K562 (cell line): Measurements from ENCODE around the gene CERS6. TPM values are rescaled to one million over a fixed set of nuclear protein-coding genes. Genes with fewer than 3 reads are reported as not detected.
A peak's percentile ranks its signal among the peaks of the same experiment; 100 is the strongest.

Experiments used
- ATAC-seq: fragments of 200-7000 bp; cut with Tn5 transposase; 3 replicates; pipeline ENCODE4 v1.9.1; 2020; ENCODE audit warnings: moderate library complexity
- BruUV-seq: library from RNA; stranded (reverse); fragments of 400-500 nt; replicated peaks from 2 replicates; lab custom pipeline; 2021; lab: Mats Ljungman, UMichigan
- CTCF ChIA-PET: fragments of 300-600 bp; formaldehyde crosslinking; extraction: SDS; loops from one replicate; lab custom pipeline; 2021; ENCODE audit warnings: low intra/inter-chr PET ratio; lab: Yijun Ruan, JAX
- POLR2A ChIA-PET: fragments of 300-600, 350-650 bp; sonication (Branson Sonifier 250); formaldehyde crosslinking; extraction: SDS; loops from one replicate; lab custom pipeline; 2021; ENCODE audit warnings: antibody characterized with exemption, inconsistent platforms; lab: Yijun Ruan, JAX
- DNase-seq, 4 experiments: peaks; one replicate each; pipeline versions ENCODE4 v3.0.0 to v3.0.0-alpha.2; 2011 to 2018; ENCODE audit warnings: low spot score in 3 of 4, mixed read lengths in 3 of 4; ENCODE audit errors: extremely low read depth in 1 of 4
- FAIRE-seq: peaks from 2 replicates; lab custom pipeline; 2011; peaks lifted over from hg19 to GRCh38; lab: Jason Lieb, UNC
- H2AFZ ChIP-seq: 2 replicates; pipeline ENCODE4 v1.6.0; 2011; ENCODE audit warnings: low read depth, low read length, control low read depth, inconsistent platforms
- H3K27ac ChIP-seq: fragments of 200-600 bp; 3 replicates; pipeline ENCODE4 v1.8.0; 2011; ENCODE audit warnings: low read depth, mild to moderate bottlenecking, control low read depth, inconsistent platforms, low read length, moderate library complexity, mixed read lengths; ENCODE audit errors: extremely low read depth
- H3K27me3 ChIP-seq, 2 experiments: fragments of 300-600 bp in 1 of 2; 2 replicates in 1 of 2; 3 replicates in 1 of 2; pipeline versions ENCODE4 v1.6.0 to v1.8.0; 2011; ENCODE audit warnings: inconsistent platforms in 2 of 2, low read length in 2 of 2, mild to moderate bottlenecking in 1 of 2, mixed read lengths in 1 of 2, moderate library complexity in 1 of 2; ENCODE audit not compliant: control insufficient read depth in 2 of 2, insufficient read depth in 2 of 2
- H3K36me3 ChIP-seq: fragments of 300-600 bp; 3 replicates; pipeline ENCODE4 v1.8.0; 2011; ENCODE audit warnings: mild to moderate bottlenecking, low read length, inconsistent platforms; ENCODE audit not compliant: control insufficient read depth, insufficient read depth
- H3K4me1 ChIP-seq, 2 experiments: fragments of 200-600 bp in 1 of 2; replicated peaks in 1 of 2; 2 replicates in 1 of 2; 3 replicates in 1 of 2; pipeline versions ENCODE4 v1.5.1 to v1.8.0; 2011; ENCODE audit warnings: inconsistent platforms in 2 of 2, low read length in 2 of 2, mild to moderate bottlenecking in 1 of 2, mixed read lengths in 1 of 2, moderate library complexity in 1 of 2; ENCODE audit not compliant: control insufficient read depth in 2 of 2, insufficient read depth in 2 of 2
- H3K4me2 ChIP-seq: 2 replicates; pipeline ENCODE4 v1.6.1; 2011; ENCODE audit warnings: low read length, control low read depth, inconsistent platforms, mixed read lengths; ENCODE audit not compliant: insufficient read depth
- H3K4me3 ChIP-seq: fragments of 200-600 bp; sonication (generic), shearing (Covaris generic); 2 replicates; pipeline ENCODE4 v1.5.1; 2016; ENCODE audit warnings: control low read depth, inconsistent platforms
- H3K79me2 ChIP-seq: fragments of 200-600 bp; 3 replicates; pipeline ENCODE4 v1.8.0; 2011; ENCODE audit warnings: low read length, inconsistent platforms; ENCODE audit not compliant: control insufficient read depth, insufficient read depth
- H3K9ac ChIP-seq, 2 experiments: 2 replicates each; pipeline versions ENCODE4 v1.6.0 to v1.6.1; 2011; ENCODE audit warnings: low read depth in 2 of 2, low read length in 2 of 2, control low read depth in 1 of 2, inconsistent platforms in 1 of 2, mild to moderate bottlenecking in 1 of 2, mixed read lengths in 1 of 2; ENCODE audit not compliant: insufficient read depth in 1 of 2
- H3K9me1 ChIP-seq: one replicate; pipeline ENCODE4 v1.6.0; 2011; ENCODE audit warnings: inconsistent platforms, mild to moderate bottlenecking, low read length, moderate library complexity; ENCODE audit not compliant: control insufficient read depth, insufficient read depth
- H3K9me3 ChIP-seq: replicated peaks from 2 replicates; pipeline ENCODE4 v1.5.1; 2011; ENCODE audit warnings: low read depth, low read length, inconsistent platforms; ENCODE audit not compliant: control insufficient read depth, insufficient read depth
- H4K20me1 ChIP-seq: replicated peaks from 2 replicates; pipeline ENCODE4 v1.6.1; 2011; ENCODE audit warnings: low read length, inconsistent platforms, mixed read lengths; ENCODE audit not compliant: control insufficient read depth, insufficient read depth
- EP400 ChIP-seq: fragments of 450-650 bp; IDR thresholded peaks from 2 replicates; pipeline ENCODE4 v1.6.1; 2017; ENCODE audit warnings: antibody characterized with exemption, mild to moderate bottlenecking, moderate library complexity
- PRDM10 ChIP-seq: fragments of 450-650 bp; IDR thresholded peaks from 2 replicates; pipeline ENCODE4 v1.6.1; 2018; ENCODE audit not compliant: partially characterized antibody
- ZBTB33 ChIP-seq: sonication (generic); formaldehyde crosslinking; IDR thresholded peaks from 2 replicates; pipeline ENCODE4 v1.8.1; 2023; ENCODE audit warnings: mild to moderate bottlenecking, missing genetic modification reagents
- WGBS: fragments of 100-300 bp; shearing (Covaris generic); methylation state at CpG from one replicate; pipeline ENCODE4 v1.1.6; 2016; ENCODE audit warnings: low coverage, mixed read lengths; ENCODE audit not compliant: insufficient coverage; ENCODE audit errors: missing lambda C conversion rate; 5-methylcytosine and 5-hydroxymethylcytosine counted together
- in situ Hi-C: fragments of 300-500 bp; cut with MboI; formaldehyde crosslinking; loops from 4 replicates; pipeline ENCODE4 v1.15.0; 2018; ENCODE audit warnings: inconsistent platforms, mixed read lengths
- intact Hi-C: fragments of 100-400 bp; cut with micrococcal nuclease; formaldehyde crosslinking; loops from 2 replicates; pipeline ENCODE4 v1.14.2; 2022
- polyA plus RNA-seq, 8 experiments: library from polyadenylated mRNA; depleted of rRNA in 4 of 8; stranded (reverse) in 5 of 8; unstranded in 3 of 8; fragments of >200 nt; fragmentation: Nextera tagmentation in 2 of 8; fragmentation: Illumina TruSeq in 1 of 8; extraction: Ambion mirVana in 2 of 8; extraction: Trizol in 1 of 8; gene quantifications; 2 replicates each; pipeline versions ENCODE4 v1.2.1 to v1.2.3, GENCODE V29; 2011 to 2014; ENCODE audit warnings: inconsistent platforms in 1 of 8, missing spikeins in 1 of 8
- total RNA-seq, 7 experiments: library from RNA; depleted of rRNA in 6 of 7; stranded (reverse); fragments of >200 nt in 6 of 7; fragmentation: Illumina TruSeq in 2 of 7; extraction: Trizol in 2 of 7; gene quantifications; 2 replicates each; pipeline versions ENCODE4 v1.2.1 to v1.2.3, GENCODE V29; 2011 to 2021; ENCODE audit warnings: low replicate concordance in 1 of 7

CERS6 gene
- total and polyA plus RNA-seq, 9 of the 15 experiments (the other 6 are each of a cell fraction or from before 2014, with no cell fraction given), result 1.6 to 13.6 (median 11.4) TPM

- no peak for TF ChIP-seq EP400
- no peak for TF ChIP-seq ZBTB33 (CRISPR knock-in tag)
- peak; percentile 16 for TF ChIP-seq PRDM10
- 0 out of 2 replicates have a peak, but pooled peaks cover 6% of the 10 kb centered on the region for H4K20me1 ChIP-seq
- WGBS, result 42% methylated on average over 2 of the region's 2 CpGs
- no TSS peak for BruUV-seq
- H3K9ac ChIP-seq, result no peak overlapping the region
- no peak overlapping the region for H3K27ac ChIP-seq
- H3K4me3 ChIP-seq, result no peak overlapping the region
- peaks cover 37% of the 10 kb centered on the region for H3K79me2 ChIP-seq
- ChIA-PET CTCF (no interaction called here), POLR2A (interaction anchor here (0.9 to 3.2 kb wide), 3 partner anchors 13 to 22 kb away, joined by 3 to 12 read pairs (median 5); no protein-coding TSS in a partner anchor)
- no peaks in the 10 kb centered on the region for H3K36me3 ChIP-seq
- DNase-seq (no peak), FAIRE-seq (no peak), ATAC-seq (no peak)
- no peaks in the 10 kb centered on the region for H3K27me3 ChIP-seq
- intact Hi-C loops, result no loop called here
- no peak overlapping the region for H3K4me2 ChIP-seq
- H3K4me1 ChIP-seq, result peaks cover 0 to 10% of the 10 kb centered on the region in 2 experiments; a peak in 3 of 5 replicates
- in situ Hi-C loops, result no loop called here
- no peaks in the 10 kb centered on the region for H3K9me1 ChIP-seq
- no peaks in the 10 kb centered on the region for H3K9me3 ChIP-seq
- no peak overlapping the region for H2AFZ ChIP-seq
Observed at GRCh38 chr2:168467729-168468128, 11.7 kb downstream of the CERS6 start.
